ENCODE data around the gene GNAL.
"Not testable (repeated sequence)": the region's sequence is repeated elsewhere in the genome, so short reads cannot be mapped to it uniquely, and the experiment has no call there.

Gene GNAL

GRCh38 chr18:11818486-11819203 lies 129.6 kb downstream of the GNAL start:
- no peak for DNase-seq

GRCh38 chr18:11819938-11820337 lies 130.9 kb downstream of the GNAL start:
- DNase-seq: no peak

GRCh38 chr18:11820697-11821096 lies 131.6 kb downstream of the GNAL start:
- no peak for DNase-seq

- DNase-seq: no peak
Measured at GRCh38 chr18:11821208-11821607, 132.1 kb downstream of the GNAL start.

GRCh38 chr18:11821643-11822237 lies 132.7 kb downstream of the GNAL start:
- no peak for DNase-seq

GRCh38 chr18:11823545-11823944 lies 134.5 kb downstream of the GNAL start:
- DNase-seq: no peak

- no peak for DNase-seq
Measured at GRCh38 chr18:11826836-11827235, 137.8 kb downstream of the GNAL start.

GRCh38 chr18:11828786-11829432 lies 139.8 kb downstream of the GNAL start:
- no peak for DNase-seq

GRCh38 chr18:11830585-11830984 lies 141.5 kb downstream of the GNAL start:
- no peak for DNase-seq

- DNase-seq: no peak
Measured at GRCh38 chr18:11831921-11832320, 142.9 kb downstream of the GNAL start.

GRCh38 chr18:11834772-11835171 lies 145.7 kb downstream of the GNAL start:
- DNase-seq: no peak

GRCh38 chr18:11839556-11839955 lies 150.5 kb downstream of the GNAL start:
- DNase-seq: no peak

GRCh38 chr18:11840493-11840892 lies 151.4 kb downstream of the GNAL start:
- no peak for DNase-seq

- DNase-seq: no peak
Measured at GRCh38 chr18:11842562-11842961, 153.5 kb downstream of the GNAL start.

- DNase-seq: no peak
Measured at GRCh38 chr18:11844436-11844835, 155.4 kb downstream of the GNAL start.

GRCh38 chr18:11845654-11846053 lies 156.6 kb downstream of the GNAL start:
- no peak for DNase-seq

GRCh38 chr18:11847811-11848210 lies 158.7 kb downstream of the GNAL start:
- DNase-seq: no peak

GRCh38 chr18:11849279-11849678 lies 160.2 kb downstream of the GNAL start:
- DNase-seq: no peak

- DNase-seq: peak; percentile 66
Measured at GRCh38 chr18:11849841-11850634, 161.0 kb downstream of the GNAL start.

GRCh38 chr18:11850821-11851145 lies 161.7 kb downstream of the GNAL start:
- no peak for DNase-seq

- DNase-seq: peak; percentile 90
Measured at GRCh38 chr18:11851146-11851805, 162.2 kb downstream of the GNAL start, which contains the start of gene CHMP1B. Gene CHMP1B (plus strand): TSS chr18:11851413. CDS start chr18:11851512, 99 bp downstream.

- DNase-seq: no peak
Measured at GRCh38 chr18:11851806-11852337, 162.8 kb downstream of the GNAL start.

- not testable (repeated sequence) for DNase-seq
Measured at GRCh38 chr18:11854554-11854953, 165.5 kb downstream of the GNAL start.
